ENCODE measurements around the gene UGT2B28.

- TF ChIP-seq CTCF (IDR thresholded peaks at IDR 0.05 in 2 of 3, conservative IDR thresholded peaks at IDR 0.05 in 1 of 3; ENCODE audit: borderline replicate concordance in 1 of 3, insufficient read depth in 1 of 3, low read depth in 2 of 3, low read length in 2 of 3), result no peak
- no peak for TF ChIP-seq POLR2A (IDR thresholded peaks at IDR 0.05; ENCODE audit: borderline replicate concordance, extremely low read depth, insufficient read depth, insufficient read length)
- no peak for TF ChIP-seq SIN3A (IDR thresholded peaks at IDR 0.05; ENCODE audit: low read depth)
- TF ChIP-seq EZH2 (IDR thresholded peaks at IDR 0.05), result no peak
- TF ChIP-seq POLR2AphosphoS5 (IDR thresholded peaks at IDR 0.05; ENCODE audit: low read depth, low read length), result no peak
- no peak for TF ChIP-seq EZH2phosphoT487 (IDR thresholded peaks at IDR 0.05; ENCODE audit: borderline replicate concordance)
- no peak for TF ChIP-seq MAX (IDR thresholded peaks at IDR 0.05)
- TF ChIP-seq, protein P1, sequence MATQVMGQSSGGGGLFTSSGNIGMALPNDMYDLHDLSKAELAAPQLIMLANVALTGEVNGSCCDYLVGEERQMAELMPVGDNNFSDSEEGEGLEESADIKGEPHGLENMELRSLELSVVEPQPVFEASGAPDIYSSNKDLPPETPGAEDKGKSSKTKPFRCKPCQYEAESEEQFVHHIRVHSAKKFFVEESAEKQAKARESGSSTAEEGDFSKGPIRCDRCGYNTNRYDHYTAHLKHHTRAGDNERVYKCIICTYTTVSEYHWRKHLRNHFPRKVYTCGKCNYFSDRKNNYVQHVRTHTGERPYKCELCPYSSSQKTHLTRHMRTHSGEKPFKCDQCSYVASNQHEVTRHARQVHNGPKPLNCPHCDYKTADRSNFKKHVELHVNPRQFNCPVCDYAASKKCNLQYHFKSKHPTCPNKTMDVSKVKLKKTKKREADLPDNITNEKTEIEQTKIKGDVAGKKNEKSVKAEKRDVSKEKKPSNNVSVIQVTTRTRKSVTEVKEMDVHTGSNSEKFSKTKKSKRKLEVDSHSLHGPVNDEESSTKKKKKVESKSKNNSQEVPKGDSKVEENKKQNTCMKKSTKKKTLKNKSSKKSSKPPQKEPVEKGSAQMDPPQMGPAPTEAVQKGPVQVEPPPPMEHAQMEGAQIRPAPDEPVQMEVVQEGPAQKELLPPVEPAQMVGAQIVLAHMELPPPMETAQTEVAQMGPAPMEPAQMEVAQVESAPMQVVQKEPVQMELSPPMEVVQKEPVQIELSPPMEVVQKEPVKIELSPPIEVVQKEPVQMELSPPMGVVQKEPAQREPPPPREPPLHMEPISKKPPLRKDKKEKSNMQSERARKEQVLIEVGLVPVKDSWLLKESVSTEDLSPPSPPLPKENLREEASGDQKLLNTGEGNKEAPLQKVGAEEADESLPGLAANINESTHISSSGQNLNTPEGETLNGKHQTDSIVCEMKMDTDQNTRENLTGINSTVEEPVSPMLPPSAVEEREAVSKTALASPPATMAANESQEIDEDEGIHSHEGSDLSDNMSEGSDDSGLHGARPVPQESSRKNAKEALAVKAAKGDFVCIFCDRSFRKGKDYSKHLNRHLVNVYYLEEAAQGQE (IDR thresholded peaks at IDR 0.05; ENCODE audit: low read depth), result no peak
- no peak for TF ChIP-seq EGR1 (IDR thresholded peaks at IDR 0.05; ENCODE audit: low read depth)
- TF ChIP-seq, protein P2, sequence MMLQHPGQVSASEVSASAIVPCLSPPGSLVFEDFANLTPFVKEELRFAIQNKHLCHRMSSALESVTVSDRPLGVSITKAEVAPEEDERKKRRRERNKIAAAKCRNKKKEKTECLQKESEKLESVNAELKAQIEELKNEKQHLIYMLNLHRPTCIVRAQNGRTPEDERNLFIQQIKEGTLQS (IDR thresholded peaks at IDR 0.05), result no peak
- TF ChIP-seq ELF1 (IDR thresholded peaks at IDR 0.05; ENCODE audit: borderline replicate concordance, low read depth), result no peak
- no peak for TF ChIP-seq ZNF274 (IDR thresholded peaks at IDR 0.05; ENCODE audit: low read depth, low read length)
- no peak for TF ChIP-seq YY1 (IDR thresholded peaks at IDR 0.05; ENCODE audit: extremely low read depth, insufficient replicate concordance, low read depth, low read length)
- no peak for TF ChIP-seq TCF7L2 (IDR thresholded peaks at IDR 0.05; ENCODE audit: borderline replicate concordance, extremely low read depth, insufficient read depth, insufficient read length)
Observed at GRCh38 chr4:69330345-69331047, 50.2 kb downstream of the UGT2B28 start.
